ENCODE data around the gene TMC6.

TMC6 gene

DNA sequence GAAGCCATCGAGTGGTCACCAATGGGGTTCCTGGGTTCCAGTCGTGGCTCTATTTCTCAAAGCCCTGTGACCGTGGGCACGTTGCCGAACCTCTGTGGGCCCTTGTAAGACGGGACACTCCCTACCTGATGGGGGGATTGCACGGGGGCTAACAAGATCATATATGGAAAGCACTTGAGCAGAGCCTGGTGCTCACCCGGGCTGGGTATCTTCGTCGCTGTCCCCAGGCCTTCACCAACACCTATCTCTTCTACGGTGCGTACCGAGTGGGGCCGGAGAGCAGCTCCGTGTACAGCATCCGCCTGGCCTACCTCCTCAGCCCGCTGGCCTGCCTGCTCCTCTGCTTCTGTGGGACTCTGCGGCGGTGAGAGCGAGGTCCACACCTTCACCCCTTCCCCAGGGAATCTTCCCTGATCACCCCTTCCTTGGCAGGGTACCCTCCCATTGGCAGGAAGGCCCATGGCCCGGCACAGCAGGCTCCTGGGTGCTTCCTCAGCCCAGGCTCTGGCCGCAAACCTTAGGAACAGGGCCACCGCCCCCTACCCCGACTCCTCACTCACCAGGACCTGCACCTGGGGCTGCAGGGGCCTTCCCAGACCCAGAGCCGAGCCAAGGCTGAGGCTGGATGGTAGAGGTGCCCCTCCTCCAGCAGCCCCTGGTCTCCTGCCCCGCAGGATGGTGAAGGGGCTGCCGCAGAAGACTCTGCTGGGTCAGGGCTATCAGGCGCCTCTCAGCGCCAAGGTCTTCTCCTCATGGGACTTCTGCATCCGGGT, 4.8 kb upstream of the TMC6 start:
- TF ChIP-seq GATA2 (IDR thresholded peaks at IDR 0.05; ENCODE audit: low read depth, low read length) = no peak
- TF ChIP-seq GATA3 (IDR thresholded peaks at IDR 0.05; ENCODE audit: low read depth, low read length) = no peak

DNA sequence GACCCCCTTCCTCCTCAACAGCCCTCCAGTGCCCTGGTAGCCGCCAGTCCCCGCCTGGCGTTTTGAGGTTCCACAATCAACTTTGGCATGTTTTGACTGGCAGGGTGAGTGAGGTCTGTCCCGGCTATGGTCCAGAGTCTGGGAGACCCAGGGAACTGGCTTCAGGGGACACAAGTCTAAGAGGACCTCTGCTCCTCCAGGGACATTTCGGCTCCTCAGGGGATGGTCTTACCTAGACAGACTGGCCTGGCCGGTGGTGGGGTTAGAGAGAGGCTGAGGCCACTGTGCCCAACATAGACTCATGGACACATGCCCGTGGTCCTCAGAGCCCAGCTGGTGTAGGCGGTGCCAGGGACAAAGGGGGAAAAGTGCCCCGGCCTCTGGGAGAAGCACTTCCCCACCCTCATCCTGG, 4.2 kb upstream of the TMC6 start:
- TF ChIP-seq GATA3 (IDR thresholded peaks at IDR 0.05; ENCODE audit: low read depth, low read length) (no peak), GATA2 (IDR thresholded peaks at IDR 0.05; ENCODE audit: low read depth, low read length) (no peak)

DNA sequence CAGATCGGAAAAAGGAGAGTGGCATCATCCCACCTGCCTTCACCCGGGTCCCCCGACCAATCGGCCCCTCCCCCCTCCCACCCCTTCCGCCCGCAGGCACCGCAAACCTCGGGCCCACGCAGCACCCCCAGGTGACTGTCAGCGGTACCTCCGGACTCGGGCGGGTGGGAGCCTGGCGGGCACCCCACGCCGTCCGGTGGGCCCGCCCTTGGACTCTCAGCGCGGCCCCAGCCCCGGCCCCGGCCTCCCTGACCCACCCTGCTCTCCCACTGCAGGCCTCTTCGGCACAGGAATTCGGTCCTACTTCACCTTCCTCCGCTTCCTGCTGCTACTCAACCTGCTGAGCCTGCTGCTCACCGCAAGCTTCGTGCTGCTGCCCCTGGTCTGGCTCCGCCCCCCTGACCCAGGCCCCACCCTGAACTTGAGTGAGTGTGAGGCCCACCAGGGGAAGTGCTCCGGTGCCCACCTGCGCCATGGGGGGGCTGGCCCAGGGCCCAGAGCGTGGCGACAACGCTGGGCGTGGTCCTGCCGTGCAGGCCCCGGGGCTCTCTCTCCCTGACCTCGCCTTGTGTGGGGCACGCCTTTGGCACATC, 3.6 kb upstream of the TMC6 start:
- TF ChIP-seq GATA2 (IDR thresholded peaks at IDR 0.05; ENCODE audit: low read depth, low read length) (no peak), GATA3 (IDR thresholded peaks at IDR 0.05; ENCODE audit: low read depth, low read length) (no peak)

DNA sequence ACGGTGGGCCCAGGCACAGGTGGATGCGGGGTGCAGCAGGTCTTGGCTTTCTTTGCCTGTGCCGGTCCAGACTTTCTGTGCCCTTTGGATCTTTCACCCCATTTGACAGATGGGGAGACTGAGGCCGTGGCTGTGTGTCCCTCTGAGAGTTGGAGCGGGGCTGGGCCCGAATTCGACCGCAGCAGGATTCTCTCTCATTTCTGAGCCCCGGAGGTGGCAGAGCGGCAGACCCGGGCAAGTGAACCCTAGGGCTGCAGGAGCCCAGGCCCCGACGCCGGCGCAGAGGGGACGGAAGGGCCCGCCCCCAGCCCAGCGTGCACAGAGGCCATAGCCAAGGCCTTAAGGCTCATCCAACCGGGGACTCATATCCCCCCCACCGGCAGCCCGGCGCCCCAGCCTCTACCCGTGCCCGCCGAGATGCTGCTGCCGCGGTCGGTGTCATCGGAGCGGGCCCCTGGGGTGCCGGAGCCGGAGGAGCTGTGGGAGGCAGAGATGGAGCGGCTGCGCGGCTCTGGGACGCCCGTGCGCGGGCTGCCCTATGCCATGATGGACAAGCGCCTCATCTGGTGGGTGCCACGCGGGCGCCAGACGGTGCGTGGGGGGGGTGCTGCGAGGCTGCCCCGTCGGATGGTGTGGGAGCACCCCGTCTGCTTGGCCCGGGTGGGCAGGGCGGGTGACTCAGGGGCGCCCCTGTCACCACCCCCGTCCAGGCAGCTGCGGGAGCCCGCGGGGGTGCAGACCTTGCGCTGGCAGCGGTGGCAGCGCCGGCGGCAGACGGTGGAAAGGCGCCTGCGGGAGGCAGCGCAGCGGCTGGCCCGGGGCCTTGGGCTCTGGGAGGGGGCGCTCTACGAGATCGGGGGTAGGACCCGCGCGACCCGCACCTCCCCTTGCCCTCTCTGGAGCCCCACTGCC, 2.9 kb upstream of the TMC6 start:
- no peak for TF ChIP-seq GATA3 (IDR thresholded peaks at IDR 0.05; ENCODE audit: low read depth, low read length)
- TF ChIP-seq GATA2 (IDR thresholded peaks at IDR 0.05; ENCODE audit: low read depth, low read length) = no peak

DNA sequence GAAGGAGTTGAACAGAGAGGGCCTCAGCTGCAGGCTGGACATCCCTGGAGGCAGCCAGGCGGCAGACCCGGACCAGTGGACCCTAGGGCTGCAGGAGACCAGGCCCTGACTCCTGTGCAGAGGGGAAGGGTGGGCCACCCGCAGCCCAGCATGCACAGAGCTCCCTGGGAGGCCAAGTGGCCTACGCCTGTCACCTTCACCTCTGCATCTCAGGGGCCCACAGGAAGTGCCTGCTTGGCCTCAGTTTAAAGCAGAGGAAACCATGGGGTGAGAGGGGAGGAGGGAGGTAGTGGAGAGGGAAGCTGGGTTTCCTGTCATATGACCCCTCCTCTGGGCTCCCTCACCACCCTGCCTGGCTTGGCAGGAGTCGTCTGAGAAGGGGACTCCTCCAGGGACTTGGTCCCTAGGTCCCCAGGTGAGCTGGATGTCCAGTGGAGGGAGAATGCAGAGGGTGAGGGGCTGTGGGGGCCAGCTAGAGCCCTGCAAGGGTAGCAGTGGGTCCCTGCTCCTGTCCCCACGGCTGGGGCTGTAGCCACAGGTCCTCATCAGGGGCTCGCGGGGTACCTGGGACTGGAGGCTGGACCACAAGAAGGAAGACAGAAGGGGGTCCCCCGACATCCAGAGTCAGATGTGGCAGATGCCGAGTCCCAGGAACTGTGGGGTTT, 2.0 kb upstream of the TMC6 start, which contains the start of gene TMC8:
Gene TMC8 (plus strand): TSS at position 335 of the 665 bp plus-strand sequence. CDS start 818 bp downstream, outside the sequence.
- TF ChIP-seq GATA2 (IDR thresholded peaks at IDR 0.05; ENCODE audit: low read depth, low read length) = no peak
- no peak for TF ChIP-seq GATA3 (IDR thresholded peaks at IDR 0.05; ENCODE audit: low read depth, low read length)

DNA sequence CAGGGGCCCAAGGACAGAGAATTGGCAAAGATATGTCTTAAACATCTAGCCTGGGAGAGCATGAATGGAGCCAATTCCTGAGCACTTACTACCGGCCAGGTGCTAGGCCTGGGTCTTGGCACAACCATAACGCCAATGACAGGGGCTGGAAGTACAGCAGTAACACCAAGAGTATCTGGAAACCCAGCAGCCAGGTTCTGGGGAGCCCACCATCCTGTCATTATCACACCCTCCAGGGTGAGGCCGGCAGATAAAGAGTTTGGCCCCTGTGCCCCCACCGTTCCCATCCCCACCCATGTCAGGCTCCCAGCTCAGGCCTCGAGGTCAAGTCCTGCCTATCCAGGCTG, 1.5 kb upstream of the TMC6 start:
- TF ChIP-seq GATA2 (IDR thresholded peaks at IDR 0.05; ENCODE audit: low read depth, low read length) (no peak), GATA3 (IDR thresholded peaks at IDR 0.05; ENCODE audit: low read depth, low read length) (no peak)

DNA sequence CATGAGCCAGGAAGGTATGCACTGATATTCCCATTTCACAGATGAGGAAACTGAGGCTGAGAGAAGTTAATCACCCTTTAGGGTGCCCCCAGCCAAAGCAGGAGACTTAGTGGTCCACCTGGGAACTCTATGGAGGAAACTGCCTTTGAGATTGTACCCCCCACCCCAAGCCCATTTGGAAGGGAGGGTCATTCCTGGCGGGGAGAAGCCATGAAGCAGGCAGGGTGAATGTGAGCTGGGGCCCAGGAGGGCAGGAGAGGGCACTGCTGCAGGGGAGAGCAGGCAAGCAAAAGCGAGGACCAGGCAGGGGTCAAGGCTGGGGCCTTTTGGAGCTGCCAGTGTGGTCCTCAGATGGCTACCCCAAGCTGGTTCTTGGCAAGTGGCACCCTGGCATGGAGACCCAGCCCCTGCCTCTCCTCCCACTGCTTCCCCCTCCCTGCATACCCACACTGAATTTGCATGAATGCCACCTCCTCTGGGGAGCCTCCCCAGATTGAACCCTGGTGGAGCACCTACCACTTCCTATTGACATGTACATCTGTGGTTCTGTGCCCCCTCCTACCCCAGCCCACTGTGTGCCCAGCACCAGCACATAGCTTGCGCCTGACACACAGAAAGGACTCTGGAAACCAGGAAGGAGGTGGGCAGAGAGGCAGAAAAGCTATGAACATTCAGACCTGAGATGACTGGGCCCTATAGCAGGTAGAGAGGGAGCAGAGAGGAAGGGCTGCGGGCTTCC, 965 bp upstream of the TMC6 start:
- TF ChIP-seq GATA2 (IDR thresholded peaks at IDR 0.05; ENCODE audit: low read depth, low read length) (no peak), GATA3 (IDR thresholded peaks at IDR 0.05; ENCODE audit: low read depth, low read length) (no peak)

DNA sequence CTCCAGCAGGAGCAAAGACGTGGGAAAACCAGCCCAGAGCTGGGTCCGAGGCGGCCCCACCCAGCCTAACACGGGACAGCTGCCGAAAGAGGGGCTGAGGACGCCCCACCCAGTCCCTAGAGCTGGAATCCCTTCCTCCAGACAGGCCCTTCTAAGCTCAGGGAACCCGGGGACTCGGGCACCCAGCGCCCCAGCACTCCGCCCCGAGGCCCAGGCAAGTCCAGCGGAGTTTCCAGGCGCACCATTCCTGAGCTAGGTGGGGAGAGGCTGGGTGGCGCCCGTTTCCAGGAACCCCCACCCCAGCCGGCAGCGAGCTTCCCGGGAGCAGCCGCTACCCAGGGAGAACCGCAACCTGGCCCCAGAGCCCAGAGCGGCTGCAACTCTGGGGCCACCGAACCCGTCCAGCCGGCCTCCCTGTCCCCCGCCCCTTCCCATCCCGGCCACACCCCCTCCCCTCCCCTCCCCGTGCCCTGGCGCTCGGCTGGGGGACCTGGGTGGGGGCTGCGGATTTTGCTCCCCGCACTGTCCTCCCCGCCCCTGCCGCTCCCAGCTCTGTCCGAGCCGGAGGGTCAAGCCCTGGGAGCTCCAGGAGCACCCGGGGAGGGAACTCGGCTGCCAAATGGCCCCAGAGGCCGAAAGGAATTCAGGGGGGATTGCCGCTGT, 536 bp downstream of the TMC6 start:
- no peak for TF ChIP-seq GATA2 (IDR thresholded peaks at IDR 0.05; ENCODE audit: low read depth, low read length)

DNA sequence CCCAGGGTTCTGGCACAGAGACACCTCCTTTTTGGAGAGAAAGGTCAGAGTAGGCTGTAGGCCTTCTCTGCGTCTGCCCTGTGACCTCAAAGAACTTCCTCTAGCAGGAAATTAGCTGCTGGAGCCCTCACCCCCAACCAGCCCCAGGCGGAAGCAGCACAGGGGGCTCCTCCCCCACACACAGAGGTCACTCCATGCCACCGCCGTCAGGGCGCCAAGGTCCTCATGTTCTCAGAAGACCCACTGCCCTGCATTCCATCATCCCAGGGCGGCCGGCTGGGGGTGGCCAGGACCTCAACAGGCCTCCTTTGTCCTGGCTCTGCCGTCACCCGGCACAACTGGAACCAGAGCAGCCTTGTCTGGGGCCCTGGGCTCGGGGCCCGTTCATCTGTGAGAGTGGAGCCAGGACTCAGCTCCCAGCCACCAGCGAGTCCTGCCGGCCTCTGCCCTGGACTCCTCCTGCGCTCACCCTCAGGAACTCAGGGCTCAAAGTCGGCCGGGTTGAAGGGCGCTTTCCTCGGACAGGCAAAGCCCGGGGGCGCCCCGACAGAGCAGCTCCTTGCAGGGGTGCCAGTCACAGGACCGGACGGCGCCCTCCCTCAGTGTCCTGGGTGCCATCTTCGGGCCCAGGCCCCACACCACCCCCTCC, 1.2 kb downstream of the TMC6 start:
- no peak for TF ChIP-seq GATA2 (IDR thresholded peaks at IDR 0.05; ENCODE audit: low read depth, low read length)
- no peak for TF ChIP-seq GATA3 (IDR thresholded peaks at IDR 0.05; ENCODE audit: low read depth, low read length)

DNA sequence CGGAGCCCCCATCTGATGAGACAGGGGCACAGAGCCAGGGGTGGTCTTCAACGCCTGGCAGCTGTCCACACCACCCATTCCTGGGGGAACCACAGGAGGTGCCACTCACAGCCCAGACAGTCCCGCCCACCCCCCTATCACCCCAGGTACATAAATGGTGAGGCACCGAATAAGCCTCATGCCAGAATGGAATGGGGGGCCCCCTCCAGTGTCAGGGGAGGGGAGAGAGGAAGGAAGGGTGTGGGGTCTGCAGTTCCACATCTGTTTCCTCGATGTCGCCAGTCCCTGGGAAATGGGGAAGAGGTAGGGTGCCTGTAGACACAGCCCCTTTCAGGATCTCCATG, 1.7 kb downstream of the TMC6 start:
- no peak for TF ChIP-seq GATA3 (IDR thresholded peaks at IDR 0.05; ENCODE audit: low read depth, low read length)

DNA sequence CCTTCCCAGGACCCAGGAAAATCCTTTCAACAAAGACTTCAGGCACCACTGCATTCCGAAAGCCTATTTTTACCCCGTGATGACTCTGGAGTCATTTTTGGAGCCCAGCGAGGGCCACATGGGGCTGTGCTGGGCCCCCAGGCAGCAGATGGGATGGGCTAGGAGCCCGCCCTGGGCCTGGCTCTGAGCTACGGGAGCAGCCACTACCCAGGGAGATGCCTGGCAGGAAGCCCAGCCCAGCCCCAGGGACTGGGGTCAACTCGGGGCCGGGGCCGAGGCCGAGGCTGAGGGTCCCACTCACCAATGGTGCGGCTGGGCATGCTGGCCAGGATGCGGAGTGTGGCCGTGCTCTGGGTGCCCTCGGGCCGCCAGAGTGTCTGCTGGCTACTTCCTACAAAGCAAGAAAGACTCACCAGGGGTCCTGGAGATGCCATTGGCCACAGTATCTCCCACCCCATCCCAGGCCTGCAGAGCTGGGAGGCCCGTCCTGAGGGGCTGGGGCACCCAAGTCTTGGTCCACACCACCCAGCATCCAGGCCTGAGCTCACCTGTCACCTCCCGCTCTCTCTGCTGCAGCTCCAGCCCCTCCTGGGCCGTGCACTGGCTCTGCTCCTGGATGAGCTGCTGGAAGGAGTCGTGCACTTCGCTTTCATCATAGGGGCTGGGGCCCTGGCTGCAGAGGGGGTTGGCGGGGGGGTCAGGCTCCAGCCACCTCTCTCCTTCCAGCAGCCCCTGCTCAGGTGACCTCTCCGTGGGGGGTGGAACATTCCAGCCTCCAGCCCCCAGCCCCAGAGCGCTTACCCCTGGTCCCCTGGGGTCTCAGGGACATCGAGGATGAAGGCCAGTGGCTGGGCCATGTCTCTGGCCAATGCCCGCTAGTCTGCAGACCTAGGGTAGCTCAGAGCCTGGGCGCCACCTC, 2.3 kb downstream of the TMC6 start:
- no peak for TF ChIP-seq GATA3 (IDR thresholded peaks at IDR 0.05; ENCODE audit: low read depth, low read length)
- TF ChIP-seq GATA2 (IDR thresholded peaks at IDR 0.05; ENCODE audit: low read depth, low read length) = no peak

All from SH-SY5Y (cell line).